ENCODE data around the gene PFAS. TPM values are rescaled to one million over a fixed set of nuclear protein-coding genes. Genes with fewer than 3 reads are reported as not detected.

PFAS gene
- total RNA-seq, 1 experiment from 2014 or later, result 22.9 TPM

- DNase-seq (ENCODE audit: low read depth), result no peak
These were observed 17.8 kb downstream of the PFAS start for GRCh38 chr17:8266648-8267479.

GRCh38 chr17:8267480-8268147, 18.5 kb downstream of the PFAS start:
- no peak for DNase-seq (ENCODE audit: low read depth)

DNA sequence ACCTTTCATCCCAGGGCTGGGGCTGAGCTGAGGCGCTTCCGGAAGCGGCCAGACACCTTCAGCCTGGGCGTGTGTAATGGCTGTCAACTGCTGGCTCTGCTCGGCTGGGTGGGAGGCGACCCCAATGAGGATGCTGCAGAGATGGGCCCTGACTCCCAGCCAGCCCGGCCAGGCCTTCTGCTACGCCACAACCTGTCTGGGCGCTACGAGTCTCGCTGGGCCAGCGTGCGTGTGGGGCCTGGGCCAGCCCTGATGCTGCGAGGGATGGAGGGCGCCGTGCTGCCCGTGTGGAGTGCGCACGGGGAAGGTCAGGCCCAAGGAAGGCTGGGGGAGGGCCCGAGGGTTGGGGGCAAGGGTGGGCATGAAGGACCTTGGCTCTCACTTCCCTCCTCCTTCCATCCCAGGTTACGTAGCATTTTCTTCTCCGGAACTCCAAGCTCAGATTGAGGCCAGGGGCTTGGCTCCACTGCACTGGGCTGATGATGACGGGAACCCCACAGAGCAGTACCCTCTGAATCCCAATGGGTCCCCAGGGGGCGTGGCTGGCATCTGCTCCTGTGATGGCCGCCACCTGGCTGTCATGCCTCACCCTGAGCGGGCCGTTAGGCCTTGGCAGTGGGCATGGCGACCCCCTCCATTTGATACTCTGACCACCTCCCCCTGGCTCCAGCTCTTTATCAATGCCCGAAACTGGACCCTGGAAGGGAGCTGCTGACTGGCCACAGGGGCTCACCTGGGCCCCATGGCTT, 19.6 kb downstream of the PFAS start:
- no peak for DNase-seq (ENCODE audit: low read depth)

GRCh38 chr17:8272421-8272820, 23.3 kb downstream of the PFAS start:
- no peak for DNase-seq (ENCODE audit: low read depth)

DNA sequence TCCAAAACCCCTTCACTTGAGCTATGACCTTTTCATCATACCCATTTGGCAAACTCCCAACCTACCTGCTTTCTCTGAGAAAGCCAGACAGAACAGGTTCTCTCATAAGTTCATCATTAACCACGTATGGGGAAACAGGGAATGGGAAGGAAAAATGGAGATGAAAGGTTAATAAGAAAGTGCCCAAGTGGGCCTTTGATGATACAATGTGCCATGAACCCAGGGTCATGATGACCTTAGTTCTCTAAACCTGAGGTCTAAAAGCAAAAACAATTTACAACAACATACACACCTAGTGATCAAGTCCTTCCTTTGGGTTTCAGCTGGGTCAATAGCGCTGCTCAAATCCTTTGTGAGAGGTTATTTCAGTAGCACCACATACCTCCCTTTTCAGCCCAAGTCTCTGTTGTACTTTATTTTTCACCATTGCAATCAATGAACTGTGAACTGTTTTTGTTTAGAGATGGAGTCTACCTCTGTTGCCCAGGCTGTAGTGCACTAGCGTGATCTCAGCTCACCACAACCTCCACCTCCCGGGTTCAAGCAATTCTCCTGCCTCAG, 24.9 kb downstream of the PFAS start:
- no peak for DNase-seq (ENCODE audit: low read depth)

- no peak for DNase-seq (ENCODE audit: low read depth)
These were observed 25.7 kb downstream of the PFAS start for GRCh38 chr17:8274816-8275215.

DNA sequence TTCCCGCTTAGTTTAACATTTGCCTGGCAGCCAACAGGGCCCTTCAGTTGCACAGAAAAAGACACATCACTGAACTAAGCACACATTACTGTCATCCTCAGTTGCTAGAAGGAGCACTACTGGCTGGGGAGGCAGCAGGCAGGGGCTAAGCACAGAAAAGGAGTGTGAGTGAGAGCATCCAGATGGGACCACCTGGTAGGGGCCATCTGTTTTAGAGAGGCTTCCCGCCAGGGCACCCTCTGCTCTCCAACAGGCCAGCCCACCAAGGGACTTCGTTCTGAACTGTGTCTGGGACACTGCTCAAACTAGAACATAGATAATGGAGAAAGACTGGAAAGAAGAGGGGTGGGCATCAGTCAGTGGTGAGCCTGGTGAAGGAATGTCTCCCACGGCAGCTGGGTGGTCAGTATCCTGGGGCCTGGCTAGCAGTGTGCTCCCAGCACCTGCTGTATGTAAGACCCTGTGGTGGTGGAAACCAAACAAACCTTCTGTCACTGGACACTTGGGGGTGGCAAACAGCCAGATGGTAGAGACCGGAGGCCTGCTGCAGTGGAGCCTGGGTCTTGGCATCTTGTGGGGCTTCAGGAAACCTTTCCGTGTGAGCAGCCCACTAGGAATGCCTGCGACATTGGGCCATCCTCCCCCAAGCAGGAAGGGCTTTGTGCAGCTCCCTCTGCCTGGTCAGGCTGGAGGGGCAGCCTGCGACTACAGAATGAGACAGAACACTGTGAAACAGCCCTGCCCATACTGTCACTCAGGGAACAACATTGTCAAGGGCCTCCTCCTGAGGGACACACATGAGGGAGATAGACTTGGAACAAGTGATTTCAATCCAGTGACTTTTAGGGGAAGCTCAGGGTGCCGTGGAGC, 26.6 kb downstream of the PFAS start:
- DNase-seq (ENCODE audit: low read depth), result no peak

DNA sequence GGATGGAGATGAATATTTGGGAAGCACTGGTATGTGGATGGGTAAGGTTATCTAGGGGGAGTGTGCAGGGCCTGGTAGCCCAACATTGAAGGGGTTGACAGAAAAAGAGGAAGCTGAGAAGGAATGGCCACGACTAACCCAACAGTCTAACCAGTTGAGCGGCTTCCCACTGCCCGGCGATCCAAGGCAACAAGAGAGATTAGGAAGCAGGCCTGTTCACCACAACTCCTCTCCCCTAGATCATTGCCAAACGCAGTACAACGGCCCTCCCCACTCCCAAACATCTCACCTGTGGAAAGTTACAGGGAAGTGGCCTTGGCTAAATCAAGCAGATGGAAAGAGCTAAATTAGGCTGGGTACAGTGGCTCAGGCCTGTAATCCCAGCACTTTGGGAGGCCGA, 28.2 kb downstream of the PFAS start:
- DNase-seq (ENCODE audit: low read depth), result no peak

DNA sequence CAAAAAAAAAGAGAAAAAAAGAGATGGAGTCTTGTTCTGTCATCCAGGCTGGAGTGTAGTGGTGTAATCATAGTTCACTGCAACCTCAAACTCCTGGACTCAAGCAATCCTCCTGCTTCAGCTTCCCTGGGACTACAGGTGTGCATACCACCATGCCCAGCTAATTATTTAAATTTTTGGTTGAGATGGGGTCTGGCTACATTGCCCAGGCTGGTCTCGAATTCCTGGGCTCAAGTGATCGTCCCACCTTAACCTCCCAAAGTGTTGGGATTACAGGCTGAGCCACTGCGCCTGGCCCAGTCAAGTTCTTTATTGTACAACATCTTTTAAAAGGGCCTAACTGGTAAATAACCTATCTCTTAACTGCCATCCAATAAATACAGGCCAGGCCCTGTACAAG, 33.3 kb downstream of the PFAS start:
- DNase-seq (ENCODE audit: low read depth), result no peak

DNA sequence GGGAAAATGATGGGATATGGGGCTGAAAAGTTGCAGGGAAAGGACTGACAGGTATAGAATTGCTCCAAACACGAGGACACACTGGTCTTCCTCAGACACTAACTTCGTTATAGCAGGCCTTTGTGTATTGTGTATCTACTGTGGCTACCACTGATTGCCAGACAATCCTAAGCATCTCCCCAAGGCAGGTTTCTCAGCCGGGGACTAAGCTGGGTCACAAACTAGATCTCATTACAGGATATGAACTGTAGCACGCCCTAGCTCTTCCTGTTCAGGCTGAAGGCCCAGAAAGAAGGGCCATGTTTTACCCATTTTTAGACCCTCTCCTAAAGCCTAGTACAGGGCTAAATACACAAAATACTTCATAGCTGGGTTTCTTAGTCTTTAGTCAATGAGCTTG, 34.3 kb downstream of the PFAS start:
- no peak for DNase-seq (ENCODE audit: low read depth)

DNA sequence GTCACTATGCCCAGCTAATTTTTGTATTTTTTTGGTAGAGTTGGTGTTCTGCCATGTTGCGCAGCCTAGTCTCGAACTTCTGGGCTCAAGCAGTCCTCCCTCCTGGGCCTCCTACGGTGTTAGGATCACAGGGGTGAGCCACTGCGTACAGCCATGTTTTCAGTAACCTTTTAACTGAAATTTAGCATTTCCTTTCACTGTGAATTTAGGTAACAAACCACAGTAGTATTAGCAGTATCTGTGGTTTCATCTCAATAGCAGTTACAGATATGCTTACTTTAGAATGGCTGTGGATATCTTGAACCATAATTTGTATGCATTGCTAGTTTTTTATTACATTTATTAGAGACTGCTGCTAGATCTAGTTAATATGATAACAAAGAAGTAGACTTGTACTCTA, 35.0 kb downstream of the PFAS start:
- DNase-seq (ENCODE audit: low read depth), result no peak

DNA sequence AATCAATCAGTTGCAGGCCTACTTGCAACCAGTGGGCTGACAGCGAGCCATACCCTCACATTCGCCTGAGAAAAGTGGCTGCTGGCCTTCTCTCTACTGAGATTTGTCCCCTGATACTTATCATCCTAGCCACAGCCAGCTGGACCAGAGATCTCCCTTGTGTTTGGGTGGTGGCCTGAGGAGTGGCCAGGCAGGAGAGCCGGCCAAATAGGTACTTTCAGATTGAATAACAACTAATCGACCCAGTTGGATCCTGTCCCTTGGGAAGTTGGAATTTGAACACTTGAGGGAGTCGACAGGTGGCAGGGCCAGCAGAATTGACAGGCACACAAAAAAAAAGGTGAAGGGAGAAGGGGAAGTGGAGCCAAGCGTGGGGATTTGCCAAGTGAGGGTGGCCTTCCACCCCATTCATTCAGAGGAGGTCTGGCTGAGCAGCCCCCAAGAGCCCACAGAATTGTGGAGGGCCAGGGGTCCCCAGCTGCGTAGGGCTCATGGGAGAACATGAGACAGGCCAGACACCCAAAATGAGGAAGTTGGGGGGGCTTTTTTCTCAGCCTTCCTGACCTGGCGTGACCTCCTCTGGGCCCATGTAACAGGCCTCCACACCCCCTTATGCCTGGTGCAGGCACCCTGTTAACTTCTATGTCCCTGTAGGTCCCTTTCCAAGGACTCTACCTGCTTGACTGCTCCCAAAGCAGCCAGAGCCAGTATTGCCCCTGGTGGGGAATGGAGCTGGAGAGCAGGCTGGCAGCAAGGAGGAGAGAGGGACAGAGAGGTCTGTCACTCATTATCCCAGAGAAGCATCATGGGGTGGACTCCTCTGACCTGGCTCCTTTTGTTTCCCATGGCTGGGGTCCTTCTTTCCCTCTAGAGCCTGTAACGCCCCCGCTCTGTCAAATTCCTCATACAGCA, 36.4 kb downstream of the PFAS start:
- DNase-seq (ENCODE audit: low read depth), result no peak

- no peak for DNase-seq (ENCODE audit: low read depth)
These were observed 38.7 kb downstream of the PFAS start for GRCh38 chr17:8287651-8288335.

- peak; percentile 82 for DNase-seq (ENCODE audit: low read depth)
These were observed 39.4 kb downstream of the PFAS start, which contains the start of gene RANGRF for GRCh38 chr17:8288336-8289102. Gene RANGRF (plus strand): TSS chr17:8288670. CDS start chr17:8288789, 119 bp downstream.

DNA sequence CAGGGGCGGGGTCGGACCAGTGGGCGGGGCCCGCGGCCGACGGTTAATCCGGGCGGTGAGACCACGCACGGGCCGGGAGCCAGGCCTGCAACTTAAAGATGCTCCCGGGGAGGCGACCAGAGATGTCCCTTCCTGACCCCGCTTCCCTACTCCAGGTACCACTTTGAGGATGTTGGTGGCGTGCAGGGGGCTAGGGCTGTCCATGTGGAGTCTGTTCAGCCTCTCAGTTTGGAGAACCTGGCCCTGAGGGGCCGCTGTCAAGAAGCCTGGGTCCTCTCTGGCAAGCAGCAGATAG, 40.0 kb downstream of the PFAS start:
- no peak for DNase-seq (ENCODE audit: low read depth)

GRCh38 chr17:8290043-8290442, 41.0 kb downstream of the PFAS start:
- DNase-seq (ENCODE audit: low read depth), result peak; percentile 48

DNA sequence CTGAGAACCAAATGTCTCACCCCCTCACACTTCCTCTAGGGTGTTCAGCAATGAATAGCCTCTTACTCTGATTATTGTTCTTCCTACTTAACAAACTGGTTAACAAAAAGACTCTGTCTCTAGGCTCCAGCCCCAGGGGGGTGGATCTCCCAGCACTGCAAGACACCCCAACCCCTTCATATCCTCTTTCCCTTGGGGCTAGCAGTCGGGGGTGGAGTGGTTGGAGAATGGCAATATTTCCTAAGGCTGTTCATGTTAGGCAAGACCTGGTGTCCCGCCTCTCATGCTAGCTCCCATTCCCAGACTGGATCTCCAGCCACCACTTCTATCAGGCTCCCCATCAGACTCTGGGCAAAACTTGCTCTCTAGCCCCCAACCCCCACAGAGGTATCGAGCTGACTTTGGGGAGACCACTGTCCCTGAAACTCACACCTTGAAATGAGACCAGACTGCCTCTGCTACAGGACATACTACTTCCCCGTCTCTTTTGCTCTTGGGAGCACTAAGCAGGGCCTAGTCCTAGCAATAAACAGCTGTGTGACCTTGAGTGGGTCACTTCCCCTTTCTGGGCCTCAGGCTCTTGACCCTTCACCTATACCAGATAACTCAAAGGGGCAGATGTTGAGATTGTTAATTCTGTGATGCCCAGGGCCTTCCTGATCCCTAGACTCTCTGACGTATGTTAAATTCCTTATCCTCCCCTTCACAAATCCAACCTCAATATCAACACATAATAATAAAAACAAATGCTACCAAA, 43.7 kb downstream of the PFAS start:
- DNase-seq (ENCODE audit: low read depth), result no peak

GRCh38 chr17:8294361-8294760, 45.3 kb downstream of the PFAS start:
- no peak for DNase-seq (ENCODE audit: low read depth)

Measured in M059J (cell line).